ENCODE data around the gene SPTBN4.

The SPTBN4 gene

GRCh38 chr19:40466985-40467734, at the start of gene SPTBN4:
SPTBN4 (plus strand) TSS chr19:40467001; CDS start chr19:40472622, 5,621 bp downstream.
- H3K4me1 ChIP-seq (ENCODE audit: control insufficient read depth in 5 of 5, insufficient read depth in 5 of 5, low read length in 5 of 5): peaks cover 10 to 46% (median 40%) of the 10 kb centered on the region in 5 donors

GRCh38 chr19:40417643-40417981, 49.2 kb upstream of the SPTBN4 start:
- Histone ChIP-seq H3K4me1 (ENCODE audit: control insufficient read depth in 5 of 5, insufficient read depth in 5 of 5, low read length in 5 of 5) (peaks cover 0 to 55% (median 32%) of the 10 kb centered on the region in 5 donors), H3K9ac (ENCODE audit: low read length in 5 of 5) (peak overlapping the region in 3 of 5 donors; percentile 14 to 60 (median 48))

More at GRCh38 chr19:40466985-40467734, at the start of gene SPTBN4:
- Histone ChIP-seq H3K9me3 (ENCODE audit: control insufficient read depth in 5 of 5, low read length in 5 of 5) (no peaks in the 10 kb centered on the region), H3K27me3 (ENCODE audit: control insufficient read depth in 5 of 5, insufficient read depth in 4 of 5, low read length in 5 of 5) (no peaks in the 10 kb centered on the region), H3K36me3 (ENCODE audit: control insufficient read depth in 5 of 5, insufficient read depth in 5 of 5, low read length in 5 of 5) (no peaks in the 10 kb centered on the region), H3K4me3 (ENCODE audit: low read depth in 1 of 5, low read length in 5 of 5) (peak within 1 kb of the TSS; percentile 67 to 74 (median 72)), H3K27ac (ENCODE audit: low read depth, low read length) (peak within 1 kb of the TSS; percentile 98), H3K9ac (ENCODE audit: low read length in 5 of 5) (peak within 1 kb of the TSS in 3 of 5 donors; percentile 5 to 68 (median 37))

GRCh38 chr19:40418040-40418439, 48.8 kb upstream of the SPTBN4 start:
- H3K4me1 ChIP-seq (ENCODE audit: control insufficient read depth in 5 of 5, insufficient read depth in 5 of 5, low read length in 5 of 5): peaks cover 0 to 59% (median 31%) of the 10 kb centered on the region in 5 donors
- no peaks in the 10 kb centered on the region for H3K27me3 ChIP-seq (ENCODE audit: control insufficient read depth in 5 of 5, insufficient read depth in 4 of 5, low read length in 5 of 5)
- peaks cover 0 to 10% (median 8%) of the 10 kb centered on the region in 5 donors for H3K36me3 ChIP-seq (ENCODE audit: control insufficient read depth in 5 of 5, insufficient read depth in 5 of 5, low read length in 5 of 5)
- no peak overlapping the region for H3K4me3 ChIP-seq (ENCODE audit: low read depth in 1 of 5, low read length in 5 of 5)
- no peaks in the 10 kb centered on the region for H3K9me3 ChIP-seq (ENCODE audit: control insufficient read depth in 5 of 5, low read length in 5 of 5)
- H3K9ac ChIP-seq (ENCODE audit: low read length in 5 of 5): peak overlapping the region in 2 of 5 donors; percentile 48 to 60
- H3K27ac ChIP-seq (ENCODE audit: low read depth, low read length): peak overlapping the region; percentile 75

More at GRCh38 chr19:40417643-40417981, 49.2 kb upstream of the SPTBN4 start:
- H3K36me3 ChIP-seq (ENCODE audit: control insufficient read depth in 5 of 5, insufficient read depth in 5 of 5, low read length in 5 of 5): peaks cover 0 to 6% (median 4%) of the 10 kb centered on the region in 5 donors
- H3K27ac ChIP-seq (ENCODE audit: low read depth, low read length): peak overlapping the region; percentile 75
- no peaks in the 10 kb centered on the region for H3K27me3 ChIP-seq (ENCODE audit: control insufficient read depth in 5 of 5, insufficient read depth in 4 of 5, low read length in 5 of 5)
- peak overlapping the region in 2 of 5 donors; percentile 19 to 36 for H3K4me3 ChIP-seq (ENCODE audit: low read depth in 1 of 5, low read length in 5 of 5)
- H3K9me3 ChIP-seq (ENCODE audit: control insufficient read depth in 5 of 5, low read length in 5 of 5): no peaks in the 10 kb centered on the region

GRCh38 chr19:40419066-40419612, 47.7 kb upstream of the SPTBN4 start:
- Histone ChIP-seq H3K9ac (ENCODE audit: low read length in 5 of 5) (no peak overlapping the region), H3K4me3 (ENCODE audit: low read depth in 1 of 5, low read length in 5 of 5) (no peak overlapping the region), H3K27me3 (ENCODE audit: control insufficient read depth in 5 of 5, insufficient read depth in 4 of 5, low read length in 5 of 5) (no peaks in the 10 kb centered on the region), H3K36me3 (ENCODE audit: control insufficient read depth in 5 of 5, insufficient read depth in 5 of 5, low read length in 5 of 5) (peaks cover 0 to 14% (median 12%) of the 10 kb centered on the region in 5 donors), H3K9me3 (ENCODE audit: control insufficient read depth in 5 of 5, low read length in 5 of 5) (no peaks in the 10 kb centered on the region), H3K27ac (ENCODE audit: low read depth, low read length) (no peak overlapping the region), H3K4me1 (ENCODE audit: control insufficient read depth in 5 of 5, insufficient read depth in 5 of 5, low read length in 5 of 5) (peaks cover 0 to 62% (median 39%) of the 10 kb centered on the region in 5 donors)

GRCh38 chr19:40419780-40420179, 47.0 kb upstream of the SPTBN4 start:
- no peak overlapping the region for H3K9ac ChIP-seq (ENCODE audit: low read length in 5 of 5)
- no peaks in the 10 kb centered on the region for H3K27me3 ChIP-seq (ENCODE audit: control insufficient read depth in 5 of 5, insufficient read depth in 4 of 5, low read length in 5 of 5)
- H3K36me3 ChIP-seq (ENCODE audit: control insufficient read depth in 5 of 5, insufficient read depth in 5 of 5, low read length in 5 of 5): peaks cover 0 to 14% (median 12%) of the 10 kb centered on the region in 5 donors
- H3K4me3 ChIP-seq (ENCODE audit: low read depth in 1 of 5, low read length in 5 of 5): no peak overlapping the region
- H3K9me3 ChIP-seq (ENCODE audit: control insufficient read depth in 5 of 5, low read length in 5 of 5): no peaks in the 10 kb centered on the region
- H3K4me1 ChIP-seq (ENCODE audit: control insufficient read depth in 5 of 5, insufficient read depth in 5 of 5, low read length in 5 of 5): peaks cover 0 to 64% (median 41%) of the 10 kb centered on the region in 5 donors
- no peak overlapping the region for H3K27ac ChIP-seq (ENCODE audit: low read depth, low read length)

- H3K27ac ChIP-seq (ENCODE audit: low read depth, low read length): peak overlapping the region; percentile 98
- no peaks in the 10 kb centered on the region for H3K9me3 ChIP-seq (ENCODE audit: control insufficient read depth in 5 of 5, low read length in 5 of 5)
- peaks cover 0 to 64% (median 38%) of the 10 kb centered on the region in 5 donors for H3K4me1 ChIP-seq (ENCODE audit: control insufficient read depth in 5 of 5, insufficient read depth in 5 of 5, low read length in 5 of 5)
- H3K4me3 ChIP-seq (ENCODE audit: low read depth in 1 of 5, low read length in 5 of 5): peak overlapping the region in 4 of 5 donors; percentile 58 to 77 (median 70)
- H3K36me3 ChIP-seq (ENCODE audit: control insufficient read depth in 5 of 5, insufficient read depth in 5 of 5, low read length in 5 of 5): peaks cover 0 to 14% (median 12%) of the 10 kb centered on the region in 5 donors
- H3K27me3 ChIP-seq (ENCODE audit: control insufficient read depth in 5 of 5, insufficient read depth in 4 of 5, low read length in 5 of 5): no peaks in the 10 kb centered on the region
- peak overlapping the region in 3 of 5 donors; percentile 70 to 90 (median 78) for H3K9ac ChIP-seq (ENCODE audit: low read length in 5 of 5)
These were observed 46.4 kb upstream of the SPTBN4 start for GRCh38 chr19:40420451-40420765.

GRCh38 chr19:40420766-40421765, 45.7 kb upstream of the SPTBN4 start:
- Histone ChIP-seq H3K9me3 (ENCODE audit: control insufficient read depth in 5 of 5, low read length in 5 of 5) (no peaks in the 10 kb centered on the region), H3K4me1 (ENCODE audit: control insufficient read depth in 5 of 5, insufficient read depth in 5 of 5, low read length in 5 of 5) (peaks cover 0 to 64% (median 38%) of the 10 kb centered on the region in 5 donors), H3K27me3 (ENCODE audit: control insufficient read depth in 5 of 5, insufficient read depth in 4 of 5, low read length in 5 of 5) (no peaks in the 10 kb centered on the region), H3K9ac (ENCODE audit: low read length in 5 of 5) (peak overlapping the region; percentile 53 to 90 (median 78)), H3K27ac (ENCODE audit: low read depth, low read length) (peak overlapping the region; percentile 98), H3K4me3 (ENCODE audit: low read depth in 1 of 5, low read length in 5 of 5) (peak overlapping the region; percentile 58 to 77 (median 69)), H3K36me3 (ENCODE audit: control insufficient read depth in 5 of 5, insufficient read depth in 5 of 5, low read length in 5 of 5) (peaks cover 0 to 14% (median 12%) of the 10 kb centered on the region in 5 donors)

GRCh38 chr19:40421993-40422747, 44.6 kb upstream of the SPTBN4 start:
- Histone ChIP-seq H3K4me3 (ENCODE audit: low read depth in 1 of 5, low read length in 5 of 5) (no peak overlapping the region), H3K9ac (ENCODE audit: low read length in 5 of 5) (peak overlapping the region in 2 of 5 donors; percentile 70 to 78), H3K27ac (ENCODE audit: low read depth, low read length) (peak overlapping the region; percentile 98), H3K27me3 (ENCODE audit: control insufficient read depth in 5 of 5, insufficient read depth in 4 of 5, low read length in 5 of 5) (no peaks in the 10 kb centered on the region), H3K9me3 (ENCODE audit: control insufficient read depth in 5 of 5, low read length in 5 of 5) (no peaks in the 10 kb centered on the region), H3K36me3 (ENCODE audit: control insufficient read depth in 5 of 5, insufficient read depth in 5 of 5, low read length in 5 of 5) (peaks cover 0 to 14% (median 12%) of the 10 kb centered on the region in 5 donors), H3K4me1 (ENCODE audit: control insufficient read depth in 5 of 5, insufficient read depth in 5 of 5, low read length in 5 of 5) (peaks cover 3 to 57% (median 37%) of the 10 kb centered on the region in 5 donors)
